Immature natural killer cell (primary cell): Measurements from ENCODE around the gene VASH2. TPM values are rescaled to one million over a fixed set of nuclear protein-coding genes. Genes with fewer than 3 reads are reported as not detected.
"Not testable (repeated sequence)": the region's sequence is repeated elsewhere in the genome, so short reads cannot be mapped to it uniquely, and the experiment has no call there.

ENCODE experiments used
- DNase-seq, 3 donors: peaks; one replicate each; pipeline ENCODE4 v3.0.0; 2022; ENCODE audit warnings: mixed read lengths in 1 of 3
- H3K27ac Mint-ChIP-seq, 6 donors: one replicate each; pipeline ENCODE4 v1.8.0; 2020; ENCODE audit warnings: mixed read lengths in 6 of 6, mild to moderate bottlenecking in 5 of 6, inconsistent platforms in 4 of 6, moderate library complexity in 3 of 6
- H3K27me3 Mint-ChIP-seq, 3 donors: one replicate each; pipeline ENCODE4 v1.8.0; 2020 to 2021; ENCODE audit warnings: low read depth in 3 of 3, mild to moderate bottlenecking in 3 of 3, mixed read lengths in 3 of 3, moderate library complexity in 3 of 3, inconsistent platforms in 1 of 3
- H3K36me3 Mint-ChIP-seq, 3 donors: one replicate each; pipeline ENCODE4 v1.8.0; 2020; ENCODE audit warnings: mixed read lengths in 3 of 3, inconsistent platforms in 2 of 3, mild to moderate bottlenecking in 2 of 3
- H3K4me1 Mint-ChIP-seq, 2 donors: one replicate each; pipeline ENCODE4 v1.8.0; 2020; ENCODE audit warnings: inconsistent platforms in 2 of 2, mild to moderate bottlenecking in 2 of 2, mixed read lengths in 2 of 2, moderate library complexity in 1 of 2
- H3K4me3 Mint-ChIP-seq, 5 donors: one replicate each; pipeline ENCODE4 v1.8.0; 2020; ENCODE audit warnings: mild to moderate bottlenecking in 5 of 5, mixed read lengths in 5 of 5, inconsistent platforms in 3 of 5, moderate library complexity in 3 of 5
- H3K9me3 Mint-ChIP-seq, 6 donors: one replicate each; pipeline ENCODE4 v1.8.0; 2020; ENCODE audit warnings: mild to moderate bottlenecking in 6 of 6, mixed read lengths in 6 of 6, inconsistent platforms in 4 of 6, moderate library complexity in 3 of 6
- polyA plus RNA-seq, 3 donors: library from polyadenylated mRNA; unstranded; fragments of 300-500 nt; fragmentation: Illumina TruSeq; gene quantifications; one replicate each; pipeline ENCODE4 v1.2.3, GENCODE V29; 2021

VASH2 gene
- polyA plus RNA-seq, 3 donors from 2014 or later, result 0.49 TPM; not detected in 2

DNA sequence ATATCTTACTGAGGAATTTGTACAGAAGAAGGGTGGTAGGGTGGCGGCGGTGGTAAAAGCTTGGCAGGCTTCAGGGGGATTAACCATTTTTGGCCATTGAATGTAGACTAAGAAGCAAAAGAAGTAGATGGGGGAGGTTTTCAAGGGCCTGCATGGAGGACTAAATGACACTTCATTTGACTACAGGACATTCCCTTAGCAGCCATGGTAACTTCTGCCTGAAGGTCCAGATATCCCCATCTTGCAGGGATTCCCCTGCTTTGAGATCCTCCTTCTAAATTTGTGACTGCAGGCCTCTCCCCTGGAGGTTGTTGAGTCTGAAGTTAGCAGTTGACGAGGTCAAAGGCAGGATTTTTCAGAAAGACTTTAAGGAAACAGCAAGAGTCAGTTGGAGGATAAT is 4.8 kb downstream of the VASH2 start:
- no peak for DNase-seq
- H3K27ac Mint-ChIP-seq, result no peak overlapping the region
- no peaks in the 10 kb centered on the region for H3K36me3 Mint-ChIP-seq
- no peak overlapping the region for H3K4me3 Mint-ChIP-seq
- peaks cover 4 to 22% (median 11%) of the 10 kb centered on the region in 3 donors for H3K27me3 Mint-ChIP-seq
- no peaks in the 10 kb centered on the region for H3K9me3 Mint-ChIP-seq
- peaks cover 3 to 6% of the 10 kb centered on the region in 2 donors for H3K4me1 Mint-ChIP-seq

DNA sequence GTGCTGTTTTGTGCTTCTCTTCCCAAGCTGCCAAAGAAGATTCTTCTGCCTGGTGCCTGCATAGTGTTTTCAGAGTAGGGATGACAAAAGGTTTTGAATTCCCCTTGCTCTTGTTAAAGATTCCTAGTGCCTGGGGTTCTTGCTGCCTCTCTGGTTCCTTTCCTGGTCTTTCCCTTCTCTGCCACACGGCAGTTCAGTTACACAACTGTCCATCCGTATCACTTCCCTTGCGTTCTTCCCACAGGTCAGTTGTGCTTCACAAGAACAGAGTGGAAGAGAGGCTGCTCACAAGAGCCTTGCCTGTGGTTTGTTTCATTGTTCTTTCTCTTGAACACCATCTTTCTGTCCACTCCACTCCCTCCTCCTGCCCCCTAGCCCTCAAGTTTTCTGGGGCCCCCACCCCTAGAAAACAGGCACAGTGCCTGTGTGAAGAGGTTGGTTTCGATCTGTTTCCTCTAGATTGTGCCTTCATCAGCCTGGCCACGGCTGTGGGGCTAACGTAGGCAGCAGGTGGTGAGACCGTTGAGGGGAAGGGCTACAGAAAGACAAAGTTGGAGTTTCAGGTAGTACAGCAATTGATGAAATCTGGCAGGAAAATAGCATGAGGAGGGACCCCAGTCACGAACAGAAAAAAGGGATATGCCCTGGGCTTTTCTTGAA is 5.8 kb downstream of the VASH2 start:
- Mint-ChIP-seq H3K4me3 (no peak overlapping the region), H3K27ac (no peak overlapping the region), H3K4me1 (peaks cover 0 to under 1% of the 10 kb centered on the region in 2 donors), H3K9me3 (no peaks in the 10 kb centered on the region), H3K36me3 (no peaks in the 10 kb centered on the region), H3K27me3 (peaks cover 4 to 19% (median 8%) of the 10 kb centered on the region in 3 donors)
- no peak for DNase-seq

DNA sequence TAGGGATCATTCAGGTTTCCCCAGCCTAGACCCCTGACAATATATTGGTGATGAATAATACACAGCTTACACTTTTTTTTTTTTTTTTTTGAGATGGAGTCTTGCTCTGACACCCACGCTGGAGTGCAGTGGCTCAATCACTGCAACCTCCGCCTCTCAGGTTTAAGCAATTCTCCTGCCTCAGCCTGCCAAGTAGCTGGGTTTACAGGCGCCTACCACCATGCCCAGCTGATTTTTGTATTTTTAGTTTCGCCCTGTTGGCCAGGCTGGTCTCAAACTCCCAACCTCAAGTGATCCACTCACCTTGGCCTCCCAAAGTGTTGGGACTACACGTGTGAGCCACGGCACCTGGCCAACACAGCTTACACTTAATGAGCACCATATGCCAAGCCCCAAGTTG is 7.2 kb downstream of the VASH2 start:
- H3K9me3 Mint-ChIP-seq, result no peaks in the 10 kb centered on the region

DNA sequence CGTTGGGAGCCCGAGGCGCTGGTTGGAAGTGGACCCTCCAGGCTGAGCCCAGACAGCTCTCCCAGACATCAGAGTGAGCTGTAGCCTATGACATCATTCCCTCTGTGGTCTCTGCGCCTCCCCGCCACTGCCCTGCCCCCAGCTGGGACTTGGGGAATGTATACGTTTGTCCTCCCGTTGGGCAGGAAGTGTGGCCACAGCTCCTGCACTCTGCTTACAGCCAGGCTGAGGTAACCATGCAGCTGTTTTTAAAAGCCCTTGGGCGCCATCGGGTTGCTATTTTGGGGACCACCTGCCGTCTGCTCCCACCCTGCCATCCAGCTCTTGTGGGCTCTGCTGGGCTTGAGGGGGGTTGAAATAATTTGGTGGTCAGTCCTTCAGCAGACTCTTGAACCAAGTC is 7.8 kb downstream of the VASH2 start:
- Mint-ChIP-seq H3K36me3 (no peaks in the 10 kb centered on the region), H3K4me1 (no peaks in the 10 kb centered on the region), H3K4me3 (no peak overlapping the region), H3K9me3 (no peaks in the 10 kb centered on the region), H3K27ac (no peak overlapping the region), H3K27me3 (peaks cover 0 to 13% (median 11%) of the 10 kb centered on the region in 3 donors)
- no peak for DNase-seq

More for the DNA sequence above, 7.2 kb downstream of the VASH2 start:
- no peak for DNase-seq
- Mint-ChIP-seq H3K36me3 (no peaks in the 10 kb centered on the region), H3K27ac (no peak overlapping the region), H3K27me3 (peaks cover 2 to 15% (median 10%) of the 10 kb centered on the region in 3 donors), H3K4me1 (no peaks in the 10 kb centered on the region), H3K4me3 (no peak overlapping the region)

DNA sequence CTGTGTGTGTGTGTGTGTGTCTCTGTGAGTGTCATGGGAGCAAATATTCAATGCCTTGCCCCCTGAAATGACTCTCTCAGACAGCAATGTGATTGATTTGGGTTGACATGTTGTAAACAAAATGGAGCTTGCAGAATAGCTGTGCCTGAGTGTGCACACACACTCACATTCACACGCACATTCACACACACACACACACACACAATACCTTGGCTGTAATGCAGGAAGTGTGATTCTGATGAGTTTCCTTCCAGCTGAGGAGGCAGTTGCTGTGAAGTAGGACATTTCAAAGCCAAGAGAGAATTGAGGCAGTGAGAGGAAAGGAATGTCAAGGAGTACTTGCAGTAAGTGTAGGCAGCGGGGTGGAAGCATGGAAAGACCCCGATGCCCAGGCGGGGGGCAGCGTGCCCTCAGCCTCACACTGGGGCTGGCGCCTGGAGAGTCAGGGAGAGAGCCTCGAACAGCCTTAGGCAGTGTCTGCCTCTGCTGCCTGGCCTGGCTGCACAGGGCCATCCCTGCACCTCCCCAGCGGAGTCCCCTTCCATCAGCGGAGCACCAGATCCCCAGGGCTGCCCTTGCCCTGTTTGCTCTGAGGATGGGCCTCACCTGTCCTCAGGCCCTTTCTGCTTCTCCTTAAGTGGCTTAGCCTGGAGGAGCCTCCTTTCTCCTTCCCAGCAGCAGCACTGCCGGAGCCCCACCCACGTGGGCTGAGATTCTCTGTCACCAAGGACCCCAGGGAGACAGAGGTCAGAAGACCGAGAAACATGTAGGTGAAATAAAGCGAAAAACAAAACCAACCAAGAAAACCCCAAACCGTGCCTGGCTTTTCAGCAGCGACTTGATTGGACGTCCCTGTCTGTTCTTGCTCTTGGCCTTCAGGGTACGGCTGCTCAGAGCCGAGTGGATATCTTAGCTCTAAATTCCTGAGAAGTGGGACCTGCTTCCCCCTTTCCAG is 9.2 kb downstream of the VASH2 start:
- no peak for DNase-seq
- Mint-ChIP-seq H3K27ac (no peak overlapping the region), H3K36me3 (no peaks in the 10 kb centered on the region)

DNA sequence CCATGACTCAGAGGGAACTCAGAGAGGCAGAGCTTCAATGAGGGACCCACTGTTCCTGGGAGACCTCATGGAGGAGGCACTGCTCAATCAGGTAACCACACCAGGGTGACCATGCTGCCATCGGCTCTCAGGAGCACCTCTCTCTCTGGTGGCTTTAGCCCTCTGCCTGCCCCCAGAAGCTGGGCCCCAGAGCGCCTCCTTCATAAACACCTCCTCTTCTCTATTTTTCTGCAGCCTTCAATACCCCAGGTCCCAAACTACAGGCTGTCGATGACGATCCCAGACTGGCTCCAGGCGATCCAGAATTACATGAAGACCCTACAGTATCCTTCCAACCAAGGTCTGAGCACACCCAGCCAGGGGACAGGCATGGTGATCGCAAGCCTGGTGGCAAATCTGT is 10.6 kb downstream of the VASH2 start:
- peaks cover 0 to 10% (median 4%) of the 10 kb centered on the region in 3 donors for H3K27me3 Mint-ChIP-seq
- DNase-seq, result no peak
- H3K27ac Mint-ChIP-seq, result no peak overlapping the region
- H3K4me3 Mint-ChIP-seq, result no peak overlapping the region
- H3K4me1 Mint-ChIP-seq, result no peaks in the 10 kb centered on the region
- H3K9me3 Mint-ChIP-seq, result no peaks in the 10 kb centered on the region
- no peaks in the 10 kb centered on the region for H3K36me3 Mint-ChIP-seq

More for the DNA sequence above, 9.2 kb downstream of the VASH2 start:
- Mint-ChIP-seq H3K4me3 (no peak overlapping the region), H3K4me1 (no peaks in the 10 kb centered on the region), H3K9me3 (no peaks in the 10 kb centered on the region), H3K27me3 (peaks cover 0 to 10% (median 9%) of the 10 kb centered on the region in 3 donors)

DNA sequence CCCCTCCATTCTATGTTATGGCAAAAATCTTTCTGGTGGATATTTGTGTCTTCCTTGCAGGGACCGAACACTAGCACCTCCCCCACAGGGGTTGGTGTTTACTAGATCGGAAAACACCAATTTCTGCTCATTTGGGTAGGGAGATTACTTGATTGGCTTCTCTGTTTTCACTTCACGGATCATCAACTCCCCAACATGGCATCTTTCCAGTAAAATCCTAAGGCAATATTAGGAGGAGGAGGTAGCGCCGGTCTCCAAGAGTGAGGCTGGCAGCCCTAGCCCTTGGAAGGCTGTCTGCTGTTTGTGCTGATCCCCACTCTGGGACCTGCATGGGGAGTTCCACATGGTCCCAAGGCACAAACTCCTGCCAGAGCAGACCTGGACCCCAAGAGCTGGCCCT is 12.2 kb downstream of the VASH2 start:
- no peak overlapping the region for H3K4me3 Mint-ChIP-seq
- H3K27me3 Mint-ChIP-seq, result peaks cover 0 to 10% (median 8%) of the 10 kb centered on the region in 3 donors
- H3K4me1 Mint-ChIP-seq, result no peaks in the 10 kb centered on the region
- no peaks in the 10 kb centered on the region for H3K9me3 Mint-ChIP-seq
- no peak for DNase-seq
- H3K27ac Mint-ChIP-seq, result no peak overlapping the region
- H3K36me3 Mint-ChIP-seq, result no peaks in the 10 kb centered on the region

DNA sequence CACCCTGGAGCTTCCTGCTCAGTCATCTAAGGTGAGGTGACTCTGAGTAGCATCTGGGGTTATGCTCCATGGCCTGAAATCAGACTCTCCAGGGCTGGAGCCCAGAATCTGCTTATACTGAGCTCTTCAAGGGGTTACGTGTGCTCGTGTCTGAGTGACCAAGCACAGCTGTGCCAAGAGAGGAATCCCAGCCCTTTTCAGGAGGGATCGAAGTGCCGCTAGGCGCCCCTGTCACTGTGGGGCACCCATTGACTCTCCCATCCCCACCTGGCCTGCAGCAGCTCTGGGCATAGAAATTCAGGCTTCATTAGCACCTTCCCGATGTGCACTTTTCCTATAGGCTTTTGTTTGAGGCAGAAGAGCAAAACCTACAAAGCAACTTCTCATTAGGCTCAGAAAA is 13.8 kb downstream of the VASH2 start:
- Mint-ChIP-seq H3K4me3 (no peak overlapping the region), H3K27me3 (peaks cover 0 to 11% (median 9%) of the 10 kb centered on the region in 3 donors), H3K4me1 (no peaks in the 10 kb centered on the region), H3K36me3 (no peaks in the 10 kb centered on the region), H3K27ac (no peak overlapping the region), H3K9me3 (no peaks in the 10 kb centered on the region)
- no peak for DNase-seq

DNA sequence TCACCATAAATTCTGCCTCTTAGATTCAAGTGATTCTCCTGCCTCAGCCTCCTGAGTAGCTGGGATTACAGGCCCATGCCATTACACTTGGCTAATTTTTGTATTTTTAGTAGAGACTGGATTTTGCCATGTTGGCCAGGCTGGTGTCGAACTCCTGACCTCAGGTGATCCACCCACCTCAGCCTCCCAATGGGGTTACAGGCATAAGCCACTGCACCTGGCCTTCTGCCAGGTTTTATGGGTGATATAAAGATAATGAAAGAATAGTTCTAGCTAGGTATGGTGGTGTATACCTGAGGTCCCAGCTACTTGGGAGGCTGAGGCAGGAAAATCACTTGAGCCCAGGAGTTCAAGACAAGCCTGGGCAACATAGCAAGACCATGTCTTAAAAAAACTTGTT is 14.7 kb downstream of the VASH2 start:
- not testable (repeated sequence) for H3K36me3 Mint-ChIP-seq, H3K4me1 Mint-ChIP-seq, H3K9me3 Mint-ChIP-seq, H3K27ac Mint-ChIP-seq, H3K4me3 Mint-ChIP-seq, DNase-seq
- H3K27me3 Mint-ChIP-seq, result peaks cover 0 to 11% (median 9%) of the 10 kb centered on the region in 3 donors

DNA sequence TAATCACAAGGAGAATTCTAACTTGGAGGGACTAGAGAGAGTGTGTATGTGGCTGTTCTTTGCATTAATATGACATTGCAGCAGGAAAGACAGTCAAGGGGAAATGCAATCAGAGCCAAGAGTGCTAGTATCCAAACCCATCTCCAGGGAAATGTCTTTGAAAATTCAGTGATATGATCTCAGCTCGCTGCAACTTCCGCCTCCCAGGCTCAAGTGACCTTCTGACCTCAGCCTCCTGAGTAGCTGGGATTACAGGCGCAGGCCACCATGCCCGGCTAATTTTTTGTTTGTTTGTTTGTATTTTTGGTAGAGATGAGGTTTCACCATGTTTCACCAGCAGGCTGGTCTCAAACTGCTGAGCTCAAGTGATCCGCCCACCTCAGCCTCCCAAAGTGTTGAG is 16.3 kb downstream of the VASH2 start:
- H3K27ac Mint-ChIP-seq, result no peak overlapping the region
- DNase-seq, result no peak
- H3K4me1 Mint-ChIP-seq, result no peaks in the 10 kb centered on the region
- H3K4me3 Mint-ChIP-seq, result no peak overlapping the region
- H3K27me3 Mint-ChIP-seq, result peaks cover 0 to 9% (median 7%) of the 10 kb centered on the region in 3 donors
- no peaks in the 10 kb centered on the region for H3K9me3 Mint-ChIP-seq
- no peaks in the 10 kb centered on the region for H3K36me3 Mint-ChIP-seq

DNA sequence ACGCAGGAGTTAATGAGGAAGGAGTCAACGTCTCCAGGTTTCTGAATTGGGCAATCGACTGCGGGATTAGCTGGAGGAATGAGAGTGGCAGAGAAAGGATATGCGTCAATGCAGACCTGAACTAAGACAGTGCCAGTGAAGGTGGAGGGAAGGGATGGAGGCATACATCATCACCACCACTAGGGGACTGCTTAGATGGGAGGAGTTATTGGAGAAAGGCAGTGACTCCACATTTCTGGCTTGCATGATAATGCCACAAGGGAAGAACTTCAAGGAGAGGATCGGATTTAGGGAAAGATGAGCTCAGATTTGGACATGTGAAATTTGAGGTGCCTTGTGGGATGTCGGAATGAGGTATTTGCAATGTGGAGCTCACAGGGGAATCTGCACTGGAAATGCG is 17.5 kb downstream of the VASH2 start:
- DNase-seq, result no peak
- Mint-ChIP-seq H3K9me3 (no peaks in the 10 kb centered on the region), H3K27me3 (peaks cover 0 to 9% (median 4%) of the 10 kb centered on the region in 3 donors), H3K4me1 (no peaks in the 10 kb centered on the region), H3K27ac (no peak overlapping the region), H3K36me3 (no peaks in the 10 kb centered on the region), H3K4me3 (no peak overlapping the region)

DNA sequence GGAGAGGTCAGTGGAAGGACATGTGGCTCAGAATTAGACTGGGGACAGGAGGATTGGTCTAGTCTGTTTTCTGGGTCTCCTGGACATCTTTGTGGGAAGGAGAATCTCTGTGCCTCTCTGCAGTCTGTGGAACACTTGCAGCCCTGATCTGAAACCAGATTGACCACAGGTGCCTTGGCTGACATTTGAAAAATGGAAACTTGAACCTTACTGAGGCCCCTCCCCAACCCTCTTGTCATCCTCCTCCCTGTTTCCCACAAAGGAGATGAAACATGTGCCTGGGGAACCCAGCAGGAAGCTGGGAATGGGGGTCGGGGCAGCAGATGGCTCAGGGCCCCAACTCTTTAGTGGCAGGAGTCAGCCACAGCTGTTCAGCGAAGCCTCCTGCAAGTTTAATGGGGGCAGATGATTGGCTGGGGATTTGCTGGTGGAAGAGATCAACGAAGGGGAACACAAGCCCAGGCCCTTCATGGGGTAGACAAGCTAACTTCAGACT is 18.1 kb downstream of the VASH2 start:
- H3K36me3 Mint-ChIP-seq, result no peaks in the 10 kb centered on the region
- no peak overlapping the region for H3K4me3 Mint-ChIP-seq
- H3K27ac Mint-ChIP-seq, result no peak overlapping the region
- peaks cover 0 to 9% (median 1%) of the 10 kb centered on the region in 3 donors for H3K27me3 Mint-ChIP-seq
- no peak for DNase-seq
- no peaks in the 10 kb centered on the region for H3K4me1 Mint-ChIP-seq
- H3K9me3 Mint-ChIP-seq, result no peaks in the 10 kb centered on the region

DNA sequence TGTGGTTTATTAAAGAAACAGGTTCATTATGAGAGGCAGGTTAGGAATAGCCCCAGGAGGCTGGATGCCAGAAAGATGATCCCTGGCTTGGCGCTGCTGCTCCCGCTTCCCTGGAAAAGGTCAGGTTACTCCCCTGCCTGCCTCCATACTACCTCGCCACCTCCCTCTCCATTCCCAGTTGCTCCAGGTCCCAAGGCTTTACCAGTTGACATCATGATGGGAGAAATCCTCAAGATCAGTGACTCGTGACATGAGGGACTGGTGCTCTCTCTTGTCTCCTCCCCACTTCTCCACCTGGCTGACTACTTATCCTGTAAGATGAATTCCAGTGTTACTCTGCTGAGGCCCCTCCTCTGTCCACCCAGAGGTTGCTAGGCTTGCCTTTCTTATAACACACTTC is 19.7 kb downstream of the VASH2 start:
- no peak for DNase-seq
- no peak overlapping the region for H3K4me3 Mint-ChIP-seq
- H3K9me3 Mint-ChIP-seq, result no peaks in the 10 kb centered on the region
- H3K27ac Mint-ChIP-seq, result no peak overlapping the region
- H3K4me1 Mint-ChIP-seq, result no peaks in the 10 kb centered on the region
- H3K27me3 Mint-ChIP-seq, result peaks cover 0 to 10% (median 1%) of the 10 kb centered on the region in 3 donors
- H3K36me3 Mint-ChIP-seq, result no peaks in the 10 kb centered on the region

DNA sequence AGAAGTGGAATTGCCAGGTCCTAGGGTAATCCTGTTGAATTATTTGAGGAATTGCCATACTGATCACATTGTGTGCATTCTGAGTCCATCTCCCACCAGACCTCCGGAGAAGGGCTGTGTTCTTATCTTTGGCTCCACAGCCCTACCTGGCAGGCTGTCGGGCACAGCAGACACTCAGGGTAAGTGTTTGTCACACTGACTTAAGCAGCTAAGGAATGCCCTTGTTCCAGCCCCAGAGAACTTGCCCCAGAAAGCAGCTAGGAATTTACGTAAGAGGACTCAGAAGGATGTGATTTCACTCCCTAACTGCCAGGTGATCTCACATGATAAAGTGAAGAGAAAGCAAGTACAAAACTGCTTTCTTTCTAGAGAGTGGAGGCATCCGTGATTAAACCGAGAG is 21.0 kb downstream of the VASH2 start:
- no peaks in the 10 kb centered on the region for H3K36me3 Mint-ChIP-seq
- no peak overlapping the region for H3K27ac Mint-ChIP-seq
- H3K27me3 Mint-ChIP-seq, result peaks cover under 1 to 10% (median 1%) of the 10 kb centered on the region in 3 donors
- no peak overlapping the region for H3K4me3 Mint-ChIP-seq
- H3K9me3 Mint-ChIP-seq, result no peaks in the 10 kb centered on the region
- no peaks in the 10 kb centered on the region for H3K4me1 Mint-ChIP-seq
- DNase-seq, result no peak
